ENCODE data around the gene UTF1. TPM values are rescaled to one million over a fixed set of nuclear protein-coding genes. Genes with fewer than 3 reads are reported as not detected.
A peak's percentile ranks its signal among the peaks of the same experiment; 100 is the strongest.

UTF1 gene
- total RNA-seq, 1 donor from 2014 or later, result not detected

- ChIA-PET CTCF (no interaction called here), POLR2A (interaction anchor here (4.8 kb wide), 1 partner anchor 10 kb away, joined by 85 read pairs; no protein-coding TSS in a partner anchor)
- Mint-ChIP-seq H3K4me1 (peaks cover 26% of the 10 kb centered on the region), H3K9me3 (no peaks in the 10 kb centered on the region), H3K27ac (no peak overlapping the region), H3K27me3 (no peaks in the 10 kb centered on the region), H3K36me3 (ENCODE audit: low read depth) (peaks cover 34% of the 10 kb centered on the region), H3K4me3 (no peak overlapping the region)
- intact Hi-C loops (cut with micrococcal nuclease), result loop anchor here (2.0 kb wide), 1 partner anchor 37 kb away; the partner anchor contains the start of gene VENTX
- ATAC-seq (ENCODE audit: low read depth) (no peak), DNase-seq (no peak)
- TF ChIP-seq, protein P1, sequence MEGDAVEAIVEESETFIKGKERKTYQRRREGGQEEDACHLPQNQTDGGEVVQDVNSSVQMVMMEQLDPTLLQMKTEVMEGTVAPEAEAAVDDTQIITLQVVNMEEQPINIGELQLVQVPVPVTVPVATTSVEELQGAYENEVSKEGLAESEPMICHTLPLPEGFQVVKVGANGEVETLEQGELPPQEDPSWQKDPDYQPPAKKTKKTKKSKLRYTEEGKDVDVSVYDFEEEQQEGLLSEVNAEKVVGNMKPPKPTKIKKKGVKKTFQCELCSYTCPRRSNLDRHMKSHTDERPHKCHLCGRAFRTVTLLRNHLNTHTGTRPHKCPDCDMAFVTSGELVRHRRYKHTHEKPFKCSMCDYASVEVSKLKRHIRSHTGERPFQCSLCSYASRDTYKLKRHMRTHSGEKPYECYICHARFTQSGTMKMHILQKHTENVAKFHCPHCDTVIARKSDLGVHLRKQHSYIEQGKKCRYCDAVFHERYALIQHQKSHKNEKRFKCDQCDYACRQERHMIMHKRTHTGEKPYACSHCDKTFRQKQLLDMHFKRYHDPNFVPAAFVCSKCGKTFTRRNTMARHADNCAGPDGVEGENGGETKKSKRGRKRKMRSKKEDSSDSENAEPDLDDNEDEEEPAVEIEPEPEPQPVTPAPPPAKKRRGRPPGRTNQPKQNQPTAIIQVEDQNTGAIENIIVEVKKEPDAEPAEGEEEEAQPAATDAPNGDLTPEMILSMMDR (IDR thresholded peaks at IDR 0.05), result no peak
Measured at GRCh38 chr10:133273534-133274143, 43.6 kb downstream of the UTF1 start.

DNA sequence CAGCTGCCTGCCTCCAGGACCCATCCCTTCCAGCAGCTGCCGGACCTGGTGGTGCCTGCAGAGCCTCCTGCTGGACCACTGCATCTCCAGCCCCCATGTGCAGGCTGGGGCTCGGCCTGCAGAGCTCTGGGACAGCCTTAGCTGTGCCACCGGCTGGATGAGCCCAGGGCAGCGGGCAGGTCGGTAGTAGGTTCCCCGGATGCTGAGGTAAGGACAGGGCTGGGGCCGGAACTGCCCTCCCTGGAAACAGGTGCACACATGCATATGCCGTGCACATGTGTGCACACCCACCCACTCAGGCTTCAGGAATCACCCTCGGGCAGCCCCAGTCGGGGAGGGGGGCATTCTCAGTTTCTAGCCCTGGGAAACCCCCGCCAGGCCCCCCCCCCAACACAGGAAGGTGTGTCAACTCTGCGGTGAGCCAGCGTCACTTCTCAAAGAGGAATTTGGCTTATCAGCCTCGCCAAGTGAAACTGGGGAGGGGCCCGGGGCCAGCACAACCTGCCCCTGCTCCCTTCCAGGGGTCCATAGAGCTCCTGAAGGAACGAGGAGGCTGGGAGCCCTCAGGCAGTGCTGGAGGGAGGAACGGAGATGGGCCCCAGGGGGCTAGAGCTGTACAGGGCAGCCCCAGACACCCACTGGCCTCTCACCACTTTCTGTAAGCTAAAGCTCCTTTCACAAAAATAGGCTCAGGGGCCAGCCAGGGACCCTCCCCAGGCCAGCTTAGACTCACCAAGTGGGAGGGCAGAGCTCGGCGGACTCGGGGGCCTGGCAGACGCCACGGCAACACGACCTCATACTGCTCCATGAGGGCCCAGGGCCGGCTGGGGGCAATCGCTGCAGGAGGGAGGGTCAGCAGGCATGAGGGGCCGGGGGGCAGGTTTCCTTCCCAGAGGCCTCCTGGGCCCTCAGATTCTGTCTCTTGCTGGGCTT is 45.0 kb downstream of the UTF1 start:
- Mint-ChIP-seq H3K36me3 (ENCODE audit: low read depth) (peaks cover 33% of the 10 kb centered on the region), H3K4me3 (peak overlapping the region; percentile 88), H3K9me3 (no peaks in the 10 kb centered on the region), H3K27me3 (no peaks in the 10 kb centered on the region), H3K4me1 (peaks cover 39% of the 10 kb centered on the region), H3K27ac (peak overlapping the region; percentile 93)
- DNase-seq, result peak; percentile 69
- POLR2A ChIA-PET, result interaction anchor here (0.7 to 4.8 kb wide), 10 partner anchors 10 to 360 kb away, joined by 3 to 85 read pairs (median 8); no protein-coding TSS in a partner anchor
- intact Hi-C loops (cut with micrococcal nuclease), result loop anchor here (1.0 to 5.0 kb wide), 7 partner anchors 14 to 703 kb away; partner anchors contain the start of genes MTG1, TUBGCP2, VENTX and ZNF511
- peak; percentile 66 for ATAC-seq (ENCODE audit: low read depth)
- TF ChIP-seq, protein P1 (IDR thresholded peaks at IDR 0.05), result no peak
- CTCF ChIA-PET, result interaction anchor here (0.6 to 5.0 kb wide), 6 partner anchors 9 to 131 kb away, joined by 3 to 26 read pairs (median 3); no protein-coding TSS in a partner anchor

DNA sequence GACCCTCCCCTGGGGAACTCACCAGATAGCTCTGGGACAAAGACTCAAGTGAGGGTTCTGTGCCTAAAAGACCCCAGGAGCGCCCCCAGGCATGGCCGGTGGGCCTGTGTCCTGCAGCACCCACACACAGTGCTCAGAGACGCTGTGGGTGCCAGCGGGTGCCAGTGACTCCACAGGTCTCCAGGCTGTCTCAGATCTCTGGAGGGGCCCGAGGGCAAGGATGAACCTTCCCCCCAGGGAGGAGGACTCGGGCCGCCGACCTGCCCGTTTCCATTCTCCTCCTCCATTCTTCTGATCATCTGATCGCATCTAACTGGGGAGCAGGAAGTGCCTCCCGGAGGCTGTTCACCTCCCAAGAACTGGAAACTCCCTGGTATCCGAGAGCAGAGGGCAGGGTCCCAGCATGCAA is 45.7 kb downstream of the UTF1 start:
- Mint-ChIP-seq H3K4me3 (peak overlapping the region; percentile 88), H3K36me3 (ENCODE audit: low read depth) (peaks cover 30% of the 10 kb centered on the region), H3K9me3 (no peaks in the 10 kb centered on the region), H3K27me3 (no peaks in the 10 kb centered on the region), H3K4me1 (peaks cover 40% of the 10 kb centered on the region), H3K27ac (peak overlapping the region; percentile 93)
- peak; percentile 55 for DNase-seq
- intact Hi-C loops (cut with micrococcal nuclease), result loop anchor here (1.0 to 5.0 kb wide), 7 partner anchors 14 to 703 kb away; partner anchors contain the start of genes MTG1, TUBGCP2, VENTX and ZNF511
- CTCF ChIA-PET, result interaction anchor here (0.6 to 5.0 kb wide), 8 partner anchors 10 to 132 kb away, joined by 3 to 26 read pairs (median 3); no protein-coding TSS in a partner anchor
- POLR2A ChIA-PET, result interaction anchor here (0.7 to 4.8 kb wide), 10 partner anchors 9 to 360 kb away, joined by 3 to 85 read pairs (median 8); no protein-coding TSS in a partner anchor
- TF ChIP-seq, protein P1 (IDR thresholded peaks at IDR 0.05), result no peak
- ATAC-seq (ENCODE audit: low read depth), result peak; percentile 38

GRCh38 chr10:133276100-133276434 is 46.0 kb downstream of the UTF1 start:
- CTCF ChIA-PET, result interaction anchor here (0.8 to 5.0 kb wide), 4 partner anchors 13 to 32 kb away, joined by 3 to 26 read pairs (median 4); no protein-coding TSS in a partner anchor
- Mint-ChIP-seq H3K4me1 (peaks cover 40% of the 10 kb centered on the region), H3K9me3 (no peaks in the 10 kb centered on the region), H3K36me3 (ENCODE audit: low read depth) (peaks cover 27% of the 10 kb centered on the region), H3K27ac (peak overlapping the region; percentile 93), H3K27me3 (no peaks in the 10 kb centered on the region), H3K4me3 (peak overlapping the region; percentile 88)
- TF ChIP-seq, protein P1 (IDR thresholded peaks at IDR 0.05), result no peak
- POLR2A ChIA-PET, result interaction anchor here (1.3 to 4.8 kb wide), 7 partner anchors 9 to 132 kb away, joined by 5 to 85 read pairs (median 12); no protein-coding TSS in a partner anchor
- DNase-seq (no peak), ATAC-seq (ENCODE audit: low read depth) (no peak)
- intact Hi-C loops (cut with micrococcal nuclease), result loop anchor here (5.0 kb wide), 1 partner anchor 704 kb away; no protein-coding TSS in a partner anchor

Measured in activated B cell treated with CpG ODN at 0.5 μM for 24 hours (primary cell).